Coronary artery (tissue), 2 donors: ENCODE data around the gene PTPRD.

Experiments used
- DNase-seq: peaks from one replicate; pipeline ENCODE4 v3.0.0-alpha.2; 2017; ENCODE audit warnings: low spot score
- H3K27ac ChIP-seq, 2 donors: fragments of 200-600 bp; sonication (generic); one replicate each; pipeline ENCODE4 v1.5.1; 2016 to 2019
- H3K4me3 ChIP-seq: fragments of 200-600 bp; sonication (generic); 2 replicates; pipeline ENCODE4 v1.5.1; 2016; ENCODE audit warnings: mild to moderate bottlenecking, moderate library complexity
- CTCF ChIP-seq: fragments of 200-600 bp; sonication (generic); IDR thresholded peaks from one replicate; pipeline ENCODE4 v1.5.1; 2019; ENCODE audit warnings: antibody characterized with exemption

Gene PTPRD

GRCh38 chr9:8651070-8651845 is 1961.5 kb downstream of the PTPRD start:
- no peak for DNase-seq
- Histone ChIP-seq H3K27ac (no peak overlapping the region), H3K4me3 (no peak overlapping the region)
- no peak for TF ChIP-seq CTCF

GRCh38 chr9:8649807-8650206 is 1963.0 kb downstream of the PTPRD start:
- no peak for TF ChIP-seq CTCF
- DNase-seq, result no peak
- Histone ChIP-seq H3K27ac (no peak overlapping the region), H3K4me3 (no peak overlapping the region)

GRCh38 chr9:8649160-8649559 is 1963.6 kb downstream of the PTPRD start:
- no peak for TF ChIP-seq CTCF
- H3K27ac ChIP-seq, result no peak overlapping the region
- no peak for DNase-seq
- no peak overlapping the region for H3K4me3 ChIP-seq

GRCh38 chr9:8648271-8648845 is 1964.4 kb downstream of the PTPRD start:
- Histone ChIP-seq H3K4me3 (no peak overlapping the region), H3K27ac (no peak overlapping the region)
- DNase-seq, result no peak
- TF ChIP-seq CTCF, result no peak

GRCh38 chr9:8647824-8648223 is 1965.0 kb downstream of the PTPRD start:
- no peak for TF ChIP-seq CTCF
- Histone ChIP-seq H3K27ac (no peak overlapping the region), H3K4me3 (no peak overlapping the region)
- DNase-seq, result no peak

- no peak overlapping the region for H3K27ac ChIP-seq
These were observed 1968.2 kb downstream of the PTPRD start for GRCh38 chr9:8644571-8644970.

More at GRCh38 chr9:8644571-8644970, 1968.2 kb downstream of the PTPRD start:
- TF ChIP-seq CTCF, result no peak
- no peak overlapping the region for H3K4me3 ChIP-seq
- no peak for DNase-seq
